BLaER1 treated with 17β-estradiol and CSF1 and Interleukin-3, amounts not matched to agents 10 nM and 100 nM (cell line): ENCODE measurements around the gene C18orf32.

Experiments used
- H3K27ac ChIP-seq, 11 experiments: shearing (Covaris generic); formaldehyde crosslinking; 2 replicates each; pipeline ENCODE4 v1.8.1; 2022
- H3K27me3 ChIP-seq, 11 experiments: shearing (Covaris generic); formaldehyde crosslinking; 2 replicates each; pipeline ENCODE4 v1.8.1; 2022
- H3K36me3 ChIP-seq, 11 experiments: shearing (Covaris generic); formaldehyde crosslinking; 2 replicates each; pipeline ENCODE4 v1.8.1; 2022
- H3K4me1 ChIP-seq, 10 experiments: shearing (Covaris generic); formaldehyde crosslinking; 2 replicates each; pipeline ENCODE4 v1.8.1; 2022
- H3K4me2 ChIP-seq, 11 experiments: shearing (Covaris generic); formaldehyde crosslinking; 2 replicates each; pipeline ENCODE4 v1.8.1; 2022
- H3K4me3 ChIP-seq, 10 experiments: shearing (Covaris generic); formaldehyde crosslinking; 2 replicates each; pipeline ENCODE4 v1.8.1; 2022
- H3K9ac ChIP-seq, 11 experiments: shearing (Covaris generic); formaldehyde crosslinking; 2 replicates each; pipeline ENCODE4 v1.8.1; 2022
- H3K9me3 ChIP-seq, 11 experiments: shearing (Covaris generic); formaldehyde crosslinking; replicated peaks in 1 of 11; 2 replicates each; pipeline ENCODE4 v1.8.1; 2022
- H4K20me1 ChIP-seq, 11 experiments: shearing (Covaris generic); formaldehyde crosslinking; 2 replicates each; pipeline ENCODE4 v1.8.1; 2022
- Cebpa-rat ChIP-seq, 11 experiments: shearing (Covaris generic); IDR thresholded peaks; 2 replicates each; pipeline ENCODE4 v1.8.1; 2022

C18orf32 gene

DNA sequence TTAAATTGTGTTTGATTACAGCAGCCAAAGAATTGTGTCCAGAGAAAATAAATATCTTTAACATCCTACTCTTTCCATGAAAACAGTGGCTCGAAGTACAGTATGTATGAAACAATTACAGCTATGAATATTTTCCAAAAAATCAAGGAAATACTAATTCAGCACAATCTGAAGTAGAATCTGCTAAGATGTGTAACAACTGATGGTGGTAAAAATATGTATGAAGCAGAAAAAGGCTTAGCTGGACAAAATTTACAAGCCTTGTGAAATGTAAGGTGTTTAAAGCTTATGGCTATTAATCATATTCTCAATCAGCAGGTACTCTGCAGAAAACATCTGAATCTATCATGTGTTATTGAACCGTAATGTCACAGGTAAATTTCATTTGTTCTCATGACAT lies 43.2 kb downstream of the C18orf32 start:
- H3K9ac ChIP-seq, result no peak overlapping the region
- no peak for TF ChIP-seq Cebpa-rat (IDR thresholded peaks at IDR 0.05)
- H3K4me3 ChIP-seq, result no peak overlapping the region
- no peak overlapping the region for H3K4me2 ChIP-seq
- H3K9me3 ChIP-seq, result peaks cover 29 to 45% (median 37%) of the 10 kb centered on the region in 11 experiments
- H4K20me1 ChIP-seq, result peaks cover 0 to 64% (median 17%) of the 10 kb centered on the region in 11 experiments; a peak in 12 of 22 replicates
- H3K4me1 ChIP-seq, result no peaks in the 10 kb centered on the region
- H3K36me3 ChIP-seq, result peaks cover 19 to 45% (median 30%) of the 10 kb centered on the region in 11 experiments
- H3K27ac ChIP-seq, result no peak overlapping the region
- no peaks in the 10 kb centered on the region for H3K27me3 ChIP-seq

DNA sequence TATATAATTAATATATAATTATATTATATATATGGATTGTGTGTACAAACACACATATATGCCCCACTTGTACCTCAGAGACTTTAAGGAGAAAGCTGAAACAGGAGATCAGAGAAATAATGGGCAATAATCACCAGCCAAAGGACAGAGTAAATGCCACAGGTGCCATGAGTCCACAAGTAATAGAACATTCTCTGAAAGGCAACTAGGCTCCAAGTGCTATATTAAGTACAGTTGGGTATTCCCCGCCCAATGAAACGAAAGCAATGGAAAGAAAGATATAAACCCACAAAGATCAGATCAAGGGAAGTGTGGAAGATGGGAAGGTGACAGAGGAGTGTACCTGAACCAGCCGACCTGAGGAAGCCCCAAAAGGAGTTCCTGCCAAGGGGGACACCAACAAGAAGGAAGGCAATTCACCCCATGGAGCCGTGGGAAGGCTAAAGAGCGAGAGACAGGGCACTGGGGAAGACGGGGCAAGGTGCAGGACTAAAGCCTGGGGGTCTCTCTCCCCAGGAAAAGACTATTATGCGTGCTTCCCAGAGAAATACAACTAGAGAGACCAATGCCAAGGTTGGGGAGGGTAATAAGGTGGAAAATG lies 45.6 kb downstream of the C18orf32 start:
- Histone ChIP-seq H3K27ac (no peak overlapping the region), H3K4me1 (no peaks in the 10 kb centered on the region), H3K27me3 (no peaks in the 10 kb centered on the region), H3K36me3 (peaks cover 0 to 21% (median 7%) of the 10 kb centered on the region in 11 experiments; a peak in 9 of 22 replicates), H3K9ac (no peak overlapping the region), H3K9me3 (peaks cover 9 to 21% (median 14%) of the 10 kb centered on the region in 11 experiments; a peak in 16 of 22 replicates), H4K20me1 (peaks cover 12 to 80% (median 34%) of the 10 kb centered on the region in 11 experiments; a peak in 18 of 22 replicates), H3K4me3 (no peak overlapping the region), H3K4me2 (no peak overlapping the region)
- TF ChIP-seq Cebpa-rat (IDR thresholded peaks at IDR 0.05), result no peak

DNA sequence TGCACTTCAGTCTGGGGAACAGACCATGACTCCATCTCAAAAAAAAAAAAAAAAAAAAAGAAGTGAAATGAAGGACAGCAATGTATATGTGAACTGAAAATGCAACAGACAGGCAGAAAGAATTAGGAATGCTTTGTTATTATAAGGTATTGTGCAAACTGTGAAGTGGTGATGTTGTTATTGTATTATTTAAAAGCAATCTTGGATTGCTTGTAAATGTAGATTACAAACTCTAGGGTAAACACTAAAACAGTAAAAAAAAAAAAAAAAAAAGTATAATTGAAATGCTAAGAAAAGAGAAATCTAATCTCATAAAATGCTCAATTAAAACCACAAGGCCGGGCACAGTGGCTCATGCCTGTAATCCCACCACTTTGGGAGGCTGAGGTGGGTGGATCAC lies 51.9 kb downstream of the C18orf32 start:
- Histone ChIP-seq H3K4me1 (no peaks in the 10 kb centered on the region), H3K9ac (no peak overlapping the region), H3K9me3 (no peaks in the 10 kb centered on the region), H3K4me2 (no peak overlapping the region), H3K27ac (no peak overlapping the region), H3K36me3 (peaks cover under 1 to 22% (median 9%) of the 10 kb centered on the region in 11 experiments; a peak in 15 of 22 replicates), H3K4me3 (no peak overlapping the region), H4K20me1 (peaks cover 12 to 79% (median 33%) of the 10 kb centered on the region in 11 experiments; a peak in 19 of 22 replicates), H3K27me3 (no peaks in the 10 kb centered on the region)
- no peak for TF ChIP-seq Cebpa-rat (IDR thresholded peaks at IDR 0.05)

DNA sequence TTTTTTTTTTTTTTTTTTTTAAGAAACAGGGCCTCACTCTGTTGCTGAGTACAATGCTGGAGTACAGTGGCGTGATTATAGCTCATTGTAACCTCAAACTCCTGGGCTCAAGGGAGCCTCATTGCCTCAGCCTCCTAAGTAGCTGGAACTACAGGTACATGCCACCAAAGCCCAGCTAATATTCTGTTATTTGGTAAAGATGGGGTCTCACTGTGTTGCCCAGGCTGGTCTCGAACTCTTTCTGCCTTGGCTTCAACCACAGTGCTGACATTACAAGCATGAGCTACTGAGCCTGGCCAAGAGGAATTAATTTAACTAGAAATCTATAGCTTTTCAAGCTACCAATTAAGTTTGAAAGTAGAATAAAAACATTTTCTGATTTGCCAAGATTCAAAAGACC lies 54.4 kb downstream of the C18orf32 start:
- Histone ChIP-seq H3K36me3 (peaks cover 26 to 48% (median 35%) of the 10 kb centered on the region in 11 experiments), H3K9ac (no peak overlapping the region), H3K27ac (no peak overlapping the region), H4K20me1 (peaks cover under 1 to 57% (median 14%) of the 10 kb centered on the region in 11 experiments; a peak in 15 of 22 replicates), H3K4me3 (no peak overlapping the region), H3K4me2 (no peak overlapping the region), H3K9me3 (peaks cover 0 to 11% (median 5%) of the 10 kb centered on the region in 11 experiments; a peak in 8 of 22 replicates), H3K4me1 (no peaks in the 10 kb centered on the region), H3K27me3 (no peaks in the 10 kb centered on the region)
- no peak for TF ChIP-seq Cebpa-rat (IDR thresholded peaks at IDR 0.05)

DNA sequence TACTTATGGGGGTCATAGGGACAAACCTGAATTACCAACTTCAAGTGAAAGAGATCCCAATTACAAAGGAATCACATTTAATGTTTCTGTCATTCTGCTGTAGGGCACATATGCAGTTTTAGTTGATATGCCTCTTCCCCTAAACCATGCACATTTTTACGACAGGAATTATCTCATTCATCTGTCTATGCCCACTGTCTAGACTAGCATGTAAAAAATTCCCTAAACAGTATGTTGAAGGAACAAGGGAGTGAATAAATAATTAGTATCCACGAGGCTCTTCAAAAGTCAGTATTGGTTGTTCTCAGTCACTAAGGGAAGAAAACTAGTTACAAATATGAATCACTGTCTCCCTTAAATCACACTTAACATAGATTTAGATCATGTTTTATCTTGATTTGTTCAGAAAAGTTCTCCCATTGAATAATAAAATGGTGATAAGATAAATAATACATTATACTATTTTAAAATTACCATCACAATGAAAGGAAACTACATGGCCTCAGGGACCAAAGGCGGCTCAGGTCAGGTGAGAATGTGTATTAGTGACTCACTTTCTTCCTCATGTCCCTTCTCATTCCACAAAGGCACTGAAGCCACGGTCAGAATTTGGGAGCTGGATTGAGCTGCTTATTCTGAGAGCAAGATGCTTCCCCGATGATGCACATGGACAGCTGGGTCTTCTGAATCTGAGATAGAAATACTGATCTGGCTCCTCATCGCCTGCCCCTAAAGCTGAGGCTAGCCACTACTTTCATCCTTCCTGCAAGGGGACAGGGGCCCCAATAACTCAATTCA lies 55.7 kb downstream of the C18orf32 start:
- no peak overlapping the region for H3K4me2 ChIP-seq
- TF ChIP-seq Cebpa-rat (IDR thresholded peaks at IDR 0.05), result no peak
- H3K9me3 ChIP-seq, result peaks cover 0 to 12% (median 6%) of the 10 kb centered on the region in 11 experiments; a peak in 13 of 22 replicates
- H3K4me1 ChIP-seq, result no peaks in the 10 kb centered on the region
- H3K27me3 ChIP-seq, result no peaks in the 10 kb centered on the region
- no peak overlapping the region for H3K27ac ChIP-seq
- no peak overlapping the region for H3K9ac ChIP-seq
- no peak overlapping the region for H3K4me3 ChIP-seq
- peaks cover 0 to 44% (median 5%) of the 10 kb centered on the region in 11 experiments; a peak in 11 of 22 replicates for H4K20me1 ChIP-seq
- H3K36me3 ChIP-seq, result peaks cover 33 to 60% (median 46%) of the 10 kb centered on the region in 11 experiments
